Breast epithelium (tissue), 3 donors: ENCODE results near the gene DNPEP.

Experiments used
- CTCF ChIP-seq, 3 donors: fragments of 450-650 bp; IDR thresholded peaks; one replicate each; pipeline ENCODE4 v1.5.1; 2016 to 2017; ENCODE audit warnings: antibody characterized with exemption in 3 of 3, mild to moderate bottlenecking in 3 of 3, moderate library complexity in 3 of 3
- POLR2A ChIP-seq: fragments of 450-650 bp; IDR thresholded peaks from one replicate; pipeline ENCODE4 v1.6.1; 2016; ENCODE audit warnings: antibody characterized with exemption, mild to moderate bottlenecking, moderate library complexity

- TF ChIP-seq CTCF (IDR thresholded peaks at IDR 0.05) = no peak
- no peak for TF ChIP-seq POLR2A
Measured at GRCh38 chr2:219335373-219335786, 52.3 kb downstream of the DNPEP start.
